K562 (cell line): ENCODE measurements around the gene KASH5. TPM values are rescaled to one million over a fixed set of nuclear protein-coding genes. Genes with fewer than 3 reads are reported as not detected.
A peak's percentile ranks its signal among the peaks of the same experiment; 100 is the strongest.

Experiments used
- AFF1 ChIP-seq, 2 experiments: fragments of 450-650 bp; IDR thresholded peaks; 2 replicates each; pipeline ENCODE4 v1.6.1; 2018; ENCODE audit warnings: mild to moderate bottlenecking in 2 of 2, low read depth in 1 of 2; ENCODE audit not compliant: partially characterized antibody in 2 of 2
- ARNT ChIP-seq, 2 experiments: fragments of 450-650 bp; IDR thresholded peaks; 2 replicates each; pipeline ENCODE4 v1.6.1; 2016; ENCODE audit warnings: mild to moderate bottlenecking in 1 of 2
- CBX8 ChIP-seq: fragments of 200-600 bp; sonication (generic); IDR thresholded peaks from 2 replicates; pipeline ENCODE4 v1.6.1; 2012; ENCODE audit warnings: borderline replicate concordance, mixed run types, low read depth, mild to moderate bottlenecking, moderate library complexity, mixed read lengths, low read length, control low read depth, inconsistent platforms; ENCODE audit not compliant: poor library complexity, severe bottlenecking; ENCODE audit errors: extremely low read depth
- CHAMP1 ChIP-seq: fragments of 450-650 bp; IDR thresholded peaks from 2 replicates; pipeline ENCODE4 v1.6.1; 2016; ENCODE audit warnings: mild to moderate bottlenecking
- CSDE1 ChIP-seq, 2 experiments: fragments of 450-650 bp; IDR thresholded peaks; 2 replicates each; pipeline ENCODE4 v1.6.1; 2016; ENCODE audit warnings: mild to moderate bottlenecking in 1 of 2
- ILK ChIP-seq: fragments of 450-650 bp; IDR thresholded peaks from 2 replicates; pipeline ENCODE4 v1.6.1; 2016; ENCODE audit warnings: missing genetic modification characterization, low read depth, mild to moderate bottlenecking, missing compliant biosample characterization, moderate library complexity, borderline replicate concordance
- KAT2B ChIP-seq: IDR thresholded peaks from one replicate; pipeline ENCODE4 v1.6.1; 2012; ENCODE audit warnings: low read depth, mild to moderate bottlenecking, control low read depth, inconsistent platforms, low read length, moderate library complexity
- PHB2 ChIP-seq: fragments of 450-650 bp; IDR thresholded peaks from 2 replicates; pipeline ENCODE4 v1.6.1; 2017; ENCODE audit warnings: low read depth
- POLR2AphosphoS5 ChIP-seq: IDR thresholded peaks from 2 replicates; pipeline ENCODE4 v1.6.1; 2011; ENCODE audit warnings: mild to moderate bottlenecking, low read depth, low read length, moderate library complexity; ENCODE audit not compliant: control insufficient read depth, insufficient read depth
- ZNF518B ChIP-seq: fragments of 250-450 bp; sonication (Bioruptor Pico); IDR thresholded peaks from 2 replicates; pipeline ENCODE4 v1.5.0; 2021; ENCODE audit warnings: mild to moderate bottlenecking, moderate library complexity
- polyA plus RNA-seq, 8 experiments: library from polyadenylated mRNA; depleted of rRNA in 4 of 8; stranded (reverse) in 5 of 8; unstranded in 3 of 8; fragments of >200 nt; fragmentation: Nextera tagmentation in 2 of 8; fragmentation: Illumina TruSeq in 1 of 8; extraction: Ambion mirVana in 2 of 8; extraction: Trizol in 1 of 8; gene quantifications; 2 replicates each; pipeline versions ENCODE4 v1.2.1 to v1.2.3, GENCODE V29; 2011 to 2014; ENCODE audit warnings: inconsistent platforms in 1 of 8, missing spikeins in 1 of 8
- total RNA-seq, 7 experiments: library from RNA; depleted of rRNA in 6 of 7; stranded (reverse); fragments of >200 nt in 6 of 7; fragmentation: Illumina TruSeq in 2 of 7; extraction: Trizol in 2 of 7; gene quantifications; 2 replicates each; pipeline versions ENCODE4 v1.2.1 to v1.2.3, GENCODE V29; 2011 to 2021; ENCODE audit warnings: low replicate concordance in 1 of 7
- TF ChIP-seq, protein P1 (sequence below), 2 experiments: fragments of 450-650 bp in 1 of 2; sonication (generic) in 1 of 2; formaldehyde crosslinking; conservative IDR thresholded peaks; 2 replicates each; pipeline versions ENCODE4 v1.4.0 to v1.8.1; 2020 to 2022; ENCODE audit warnings: mild to moderate bottlenecking in 1 of 2, missing genetic modification reagents in 1 of 2
- TF ChIP-seq, protein P2 (sequence below): sonication (generic); formaldehyde crosslinking; IDR thresholded peaks from 2 replicates; pipeline ENCODE4 v1.8.1; 2023; ENCODE audit warnings: mild to moderate bottlenecking, missing genetic modification reagents

Gene KASH5
- total and polyA plus RNA-seq, 9 of the 15 experiments (the other 6 are each of a cell fraction or from before 2014, with no cell fraction given) = 0.07 to 0.84 (median 0.34) TPM; not detected in 1

- TF ChIP-seq ILK (tag) (no peak), ARNT (IDR thresholded peaks at IDR 0.05) (peak in 1 of 2 experiments; percentile 59; a peak in 1 of 4 replicates), PHB2 (no peak), ZNF518B (CRISPR knock-in tag) (no peak), KAT2B (no peak), AFF1 (IDR thresholded peaks at IDR 0.05; ENCODE audit: low read depth in 1 of 2, partially characterized antibody in 2 of 2) (peak; percentile 84 to 86), CHAMP1 (no peak), CSDE1 (IDR thresholded peaks at IDR 0.05) (no peak), CBX8 (no peak), POLR2AphosphoS5 (peak; percentile 98)
- TF ChIP-seq, protein P1, sequence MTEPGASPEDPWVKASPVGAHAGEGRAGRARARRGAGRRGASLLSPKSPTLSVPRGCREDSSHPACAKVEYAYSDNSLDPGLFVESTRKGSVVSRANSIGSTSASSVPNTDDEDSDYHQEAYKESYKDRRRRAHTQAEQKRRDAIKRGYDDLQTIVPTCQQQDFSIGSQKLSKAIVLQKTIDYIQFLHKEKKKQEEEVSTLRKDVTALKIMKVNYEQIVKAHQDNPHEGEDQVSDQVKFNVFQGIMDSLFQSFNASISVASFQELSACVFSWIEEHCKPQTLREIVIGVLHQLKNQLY (CRISPR knock-in tag; conservative IDR thresholded peaks at IDR 0.05) = no peak
- TF ChIP-seq, protein P2, sequence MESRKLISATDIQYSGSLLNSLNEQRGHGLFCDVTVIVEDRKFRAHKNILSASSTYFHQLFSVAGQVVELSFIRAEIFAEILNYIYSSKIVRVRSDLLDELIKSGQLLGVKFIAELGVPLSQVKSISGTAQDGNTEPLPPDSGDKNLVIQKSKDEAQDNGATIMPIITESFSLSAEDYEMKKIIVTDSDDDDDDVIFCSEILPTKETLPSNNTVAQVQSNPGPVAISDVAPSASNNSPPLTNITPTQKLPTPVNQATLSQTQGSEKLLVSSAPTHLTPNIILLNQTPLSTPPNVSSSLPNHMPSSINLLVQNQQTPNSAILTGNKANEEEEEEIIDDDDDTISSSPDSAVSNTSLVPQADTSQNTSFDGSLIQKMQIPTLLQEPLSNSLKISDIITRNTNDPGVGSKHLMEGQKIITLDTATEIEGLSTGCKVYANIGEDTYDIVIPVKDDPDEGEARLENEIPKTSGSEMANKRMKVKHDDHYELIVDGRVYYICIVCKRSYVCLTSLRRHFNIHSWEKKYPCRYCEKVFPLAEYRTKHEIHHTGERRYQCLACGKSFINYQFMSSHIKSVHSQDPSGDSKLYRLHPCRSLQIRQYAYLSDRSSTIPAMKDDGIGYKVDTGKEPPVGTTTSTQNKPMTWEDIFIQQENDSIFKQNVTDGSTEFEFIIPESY = no peak
Observed at GRCh38 chr19:49453013-49453756, 65.1 kb downstream of the KASH5 start, which contains the start of gene ALDH16A1 (continued).
